NB4 (cell line): ENCODE results near the gene ALAD.

ENCODE experiments used
- MYC ChIP-seq: IDR thresholded peaks from 2 replicates; pipeline ENCODE4 v1.6.1; 2011; ENCODE audit warnings: low read depth, low read length
- POLR2A ChIP-seq: IDR thresholded peaks from 2 replicates; pipeline ENCODE4 v1.6.1; 2011; ENCODE audit warnings: mild to moderate bottlenecking; ENCODE audit not compliant: insufficient read length; ENCODE audit errors: extremely low read depth
- TF ChIP-seq, protein P1 (sequence below): IDR thresholded peaks from one replicate; pipeline ENCODE4 v1.5.1; 2012; ENCODE audit warnings: low read depth, low read length
- TF ChIP-seq, protein P2 (sequence below): IDR thresholded peaks from 2 replicates; pipeline ENCODE4 v1.6.1; 2011; ENCODE audit warnings: low read depth, low read length

DNA sequence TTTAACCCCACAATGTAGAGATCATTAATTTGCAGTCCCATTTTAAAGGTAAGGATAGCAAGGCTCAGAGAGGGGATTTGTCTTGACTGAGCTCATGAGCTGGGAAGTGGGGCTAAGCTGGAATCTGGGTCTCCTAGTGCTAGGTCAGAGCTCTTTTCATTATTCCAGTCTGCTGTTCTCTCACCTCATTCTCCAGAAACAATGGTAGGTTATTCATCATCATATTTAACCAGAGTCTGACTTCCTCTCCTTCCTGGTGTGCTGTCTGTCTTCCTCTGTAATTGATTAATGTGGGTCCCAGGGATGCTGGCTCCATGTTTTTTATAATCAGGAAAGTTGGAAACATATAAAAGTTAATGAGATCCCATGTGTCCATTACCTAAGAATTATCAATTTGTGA, 30.1 kb upstream of the ALAD start:
- TF ChIP-seq POLR2A (no peak), MYC (no peak)
- TF ChIP-seq, protein P1, sequence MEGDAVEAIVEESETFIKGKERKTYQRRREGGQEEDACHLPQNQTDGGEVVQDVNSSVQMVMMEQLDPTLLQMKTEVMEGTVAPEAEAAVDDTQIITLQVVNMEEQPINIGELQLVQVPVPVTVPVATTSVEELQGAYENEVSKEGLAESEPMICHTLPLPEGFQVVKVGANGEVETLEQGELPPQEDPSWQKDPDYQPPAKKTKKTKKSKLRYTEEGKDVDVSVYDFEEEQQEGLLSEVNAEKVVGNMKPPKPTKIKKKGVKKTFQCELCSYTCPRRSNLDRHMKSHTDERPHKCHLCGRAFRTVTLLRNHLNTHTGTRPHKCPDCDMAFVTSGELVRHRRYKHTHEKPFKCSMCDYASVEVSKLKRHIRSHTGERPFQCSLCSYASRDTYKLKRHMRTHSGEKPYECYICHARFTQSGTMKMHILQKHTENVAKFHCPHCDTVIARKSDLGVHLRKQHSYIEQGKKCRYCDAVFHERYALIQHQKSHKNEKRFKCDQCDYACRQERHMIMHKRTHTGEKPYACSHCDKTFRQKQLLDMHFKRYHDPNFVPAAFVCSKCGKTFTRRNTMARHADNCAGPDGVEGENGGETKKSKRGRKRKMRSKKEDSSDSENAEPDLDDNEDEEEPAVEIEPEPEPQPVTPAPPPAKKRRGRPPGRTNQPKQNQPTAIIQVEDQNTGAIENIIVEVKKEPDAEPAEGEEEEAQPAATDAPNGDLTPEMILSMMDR, result no peak
- TF ChIP-seq, protein P2, sequence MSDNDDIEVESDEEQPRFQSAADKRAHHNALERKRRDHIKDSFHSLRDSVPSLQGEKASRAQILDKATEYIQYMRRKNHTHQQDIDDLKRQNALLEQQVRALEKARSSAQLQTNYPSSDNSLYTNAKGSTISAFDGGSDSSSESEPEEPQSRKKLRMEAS, result no peak
